GM18519 (cell line): Measurements from ENCODE around the gene TSPAN11.
"Not testable (repeated sequence)": the region's sequence is repeated elsewhere in the genome, so short reads cannot be mapped to it uniquely, and the experiment has no call there.

Experiments
- ATAC-seq: cut with Tn5 transposase; IDR thresholded peaks from one replicate; pipeline ENCODE4 v1.9.1; 2021; ENCODE audit warnings: mild to moderate bottlenecking, moderate library complexity; ENCODE audit not compliant: unreplicated experiment, low FRiP score

TSPAN11 gene

GRCh38 chr12:31011746-31012566 is 85.4 kb downstream of the TSPAN11 start:
- ATAC-seq: no peak

GRCh38 chr12:31012567-31012891 is 86.0 kb downstream of the TSPAN11 start:
- ATAC-seq: not testable (repeated sequence)

- ATAC-seq: no peak
Measured at GRCh38 chr12:31015215-31015614, 88.7 kb downstream of the TSPAN11 start.

- no peak for ATAC-seq
Measured at GRCh38 chr12:31016057-31016456, 89.5 kb downstream of the TSPAN11 start.

- no peak for ATAC-seq
Measured at GRCh38 chr12:31017535-31017934, 91.0 kb downstream of the TSPAN11 start.

GRCh38 chr12:31018106-31018789 is 91.7 kb downstream of the TSPAN11 start:
- no peak for ATAC-seq

- ATAC-seq: no peak
Measured at GRCh38 chr12:31018790-31019505, 92.4 kb downstream of the TSPAN11 start.

GRCh38 chr12:31019561-31019960 is 93.0 kb downstream of the TSPAN11 start:
- no peak for ATAC-seq

- ATAC-seq: no peak
Measured at GRCh38 chr12:31019976-31020375, 93.4 kb downstream of the TSPAN11 start.

GRCh38 chr12:31020385-31021166 is 94.0 kb downstream of the TSPAN11 start:
- ATAC-seq: no peak

GRCh38 chr12:31021181-31021580 is 94.6 kb downstream of the TSPAN11 start:
- no peak for ATAC-seq

GRCh38 chr12:31021809-31022494 is 95.4 kb downstream of the TSPAN11 start:
- ATAC-seq: no peak

GRCh38 chr12:31023271-31023724 is 96.8 kb downstream of the TSPAN11 start:
- no peak for ATAC-seq

GRCh38 chr12:31026202-31026601 is 99.7 kb downstream of the TSPAN11 start:
- ATAC-seq: no peak

GRCh38 chr12:31027006-31027405 is 100.5 kb downstream of the TSPAN11 start:
- ATAC-seq: not testable (repeated sequence)

- ATAC-seq: no peak
Measured at GRCh38 chr12:31029468-31029867, 102.9 kb downstream of the TSPAN11 start.

- no peak for ATAC-seq
Measured at GRCh38 chr12:31029916-31030562, 103.5 kb downstream of the TSPAN11 start.

- ATAC-seq: no peak
Measured at GRCh38 chr12:31031951-31032335, 105.4 kb downstream of the TSPAN11 start.

GRCh38 chr12:31033146-31033545 is 106.6 kb downstream of the TSPAN11 start:
- ATAC-seq: no peak
